Measurements from ENCODE around the gene PHOSPHO2. TPM values are rescaled to one million over a fixed set of nuclear protein-coding genes. Genes with fewer than 3 reads are reported as not detected.

PHOSPHO2 gene
- total RNA-seq, 1 donor from 2014 or later = 16.8 TPM

- no peaks in the 10 kb centered on the region for H3K4me1 Mint-ChIP-seq
These were observed 17.7 kb downstream of the PHOSPHO2 start for GRCh38 chr2:169711751-169712509.

GRCh38 chr2:169712791-169713227, 18.5 kb downstream of the PHOSPHO2 start:
- H2AFZ ChIP-seq (replicated peaks) = no peak overlapping the region
- no peak overlapping the region for H3K27ac ChIP-seq
- no peaks in the 10 kb centered on the region for H3K79me2 ChIP-seq (ENCODE audit: low read depth)
- no peaks in the 10 kb centered on the region for H3K4me1 ChIP-seq
- H3F3A ChIP-seq (ENCODE audit: low read depth) = no peaks in the 10 kb centered on the region
- no peak overlapping the region for H3K4me3 ChIP-seq
- no peak overlapping the region for H3K4me3 Mint-ChIP-seq
- peaks cover 19% of the 10 kb centered on the region for H3K36me3 Mint-ChIP-seq
- no peaks in the 10 kb centered on the region for H4K20me1 ChIP-seq (ENCODE audit: low read depth)
- H3K36me3 ChIP-seq = no peaks in the 10 kb centered on the region
- no peaks in the 10 kb centered on the region for H3K4me1 Mint-ChIP-seq
- no peak for DNase-seq (ENCODE audit: low spot score)
- no peaks in the 10 kb centered on the region for H3K27me3 ChIP-seq
- TF ChIP-seq EZH2phosphoT487 (IDR thresholded peaks at IDR 0.05) (no peak), EZH2 (IDR thresholded peaks at IDR 0.05) (no peak), CTCF (IDR thresholded peaks at IDR 0.05) (no peak)
- no peak overlapping the region for H3K27ac Mint-ChIP-seq
- no peak overlapping the region for H3K4me2 ChIP-seq
- H3K27me3 Mint-ChIP-seq (ENCODE audit: insufficient read depth, low read depth) = no peaks in the 10 kb centered on the region
- H3K9me3 Mint-ChIP-seq = peaks cover 8% of the 10 kb centered on the region
- no peak overlapping the region for H3K9ac ChIP-seq
- H3K9me3 ChIP-seq (ENCODE audit: low read depth) = no peaks in the 10 kb centered on the region

More at GRCh38 chr2:169711751-169712509, 17.7 kb downstream of the PHOSPHO2 start:
- Histone ChIP-seq H4K20me1 (ENCODE audit: low read depth) (no peaks in the 10 kb centered on the region), H2AFZ (replicated peaks) (no peak overlapping the region), H3K79me2 (ENCODE audit: low read depth) (no peaks in the 10 kb centered on the region), H3F3A (ENCODE audit: low read depth) (no peaks in the 10 kb centered on the region), H3K4me2 (no peak overlapping the region), H3K9me3 (ENCODE audit: low read depth) (no peaks in the 10 kb centered on the region), H3K36me3 (no peaks in the 10 kb centered on the region), H3K4me3 (no peak overlapping the region), H3K4me1 (no peaks in the 10 kb centered on the region), H3K27ac (no peak overlapping the region), H3K27me3 (no peaks in the 10 kb centered on the region), H3K9ac (no peak overlapping the region)
- no peak for DNase-seq (ENCODE audit: low spot score)
- Mint-ChIP-seq H3K27ac (no peak overlapping the region), H3K4me3 (no peak overlapping the region), H3K36me3 (peaks cover 19% of the 10 kb centered on the region), H3K27me3 (ENCODE audit: insufficient read depth, low read depth) (no peaks in the 10 kb centered on the region), H3K9me3 (peaks cover 8% of the 10 kb centered on the region)
- no peak for TF ChIP-seq EZH2 (IDR thresholded peaks at IDR 0.05)
- no peak for TF ChIP-seq CTCF (IDR thresholded peaks at IDR 0.05)
- TF ChIP-seq EZH2phosphoT487 (IDR thresholded peaks at IDR 0.05) = no peak

- H3K79me2 ChIP-seq (ENCODE audit: low read depth) = no peaks in the 10 kb centered on the region
- H3K27me3 ChIP-seq = no peaks in the 10 kb centered on the region
- no peak for DNase-seq (ENCODE audit: low spot score)
- no peaks in the 10 kb centered on the region for H3K4me1 ChIP-seq
- no peaks in the 10 kb centered on the region for H3K27me3 Mint-ChIP-seq (ENCODE audit: insufficient read depth, low read depth)
- H4K20me1 ChIP-seq (ENCODE audit: low read depth) = no peaks in the 10 kb centered on the region
- no peak overlapping the region for H2AFZ ChIP-seq (replicated peaks)
- no peaks in the 10 kb centered on the region for H3K9me3 ChIP-seq (ENCODE audit: low read depth)
- H3K9me3 Mint-ChIP-seq = peaks cover 8% of the 10 kb centered on the region
- no peak overlapping the region for H3K9ac ChIP-seq
- no peak overlapping the region for H3K4me3 ChIP-seq
- H3K4me3 Mint-ChIP-seq = no peak overlapping the region
- H3K36me3 Mint-ChIP-seq = peaks cover 19% of the 10 kb centered on the region
- no peaks in the 10 kb centered on the region for H3K36me3 ChIP-seq
- no peak for TF ChIP-seq CTCF (IDR thresholded peaks at IDR 0.05)
- no peak for TF ChIP-seq EZH2 (IDR thresholded peaks at IDR 0.05)
- no peak for TF ChIP-seq EZH2phosphoT487 (IDR thresholded peaks at IDR 0.05)
- H3K4me1 Mint-ChIP-seq = no peaks in the 10 kb centered on the region
- no peak overlapping the region for H3K27ac ChIP-seq
- H3K4me2 ChIP-seq = no peak overlapping the region
- no peaks in the 10 kb centered on the region for H3F3A ChIP-seq (ENCODE audit: low read depth)
- no peak overlapping the region for H3K27ac Mint-ChIP-seq
These were observed 19.1 kb downstream of the PHOSPHO2 start for GRCh38 chr2:169713331-169713730.

Data from neural progenitor cell (in vitro differentiated cells).